GM15510 (cell line): Measurements from ENCODE around the gene WBP2.

Source experiments
- POLR2A ChIP-seq: IDR thresholded peaks from 3 replicates; pipeline ENCODE4 v1.6.1; 2011; ENCODE audit warnings: borderline replicate concordance; ENCODE audit not compliant: insufficient read length; ENCODE audit errors: extremely low read depth

Gene WBP2

GRCh38 chr17:75842963-75843576 is 12.1 kb downstream of the WBP2 start:
- TF ChIP-seq POLR2A = no peak

GRCh38 chr17:75842411-75842810 is 12.7 kb downstream of the WBP2 start:
- TF ChIP-seq POLR2A = no peak

GRCh38 chr17:75840799-75841164 is 14.4 kb downstream of the WBP2 start:
- no peak for TF ChIP-seq POLR2A

GRCh38 chr17:75839942-75840798 is 15.0 kb downstream of the WBP2 start:
- no peak for TF ChIP-seq POLR2A

- TF ChIP-seq POLR2A = no peak
Observed at GRCh38 chr17:75838410-75838809, 16.7 kb downstream of the WBP2 start.

GRCh38 chr17:75837899-75838298 is 17.2 kb downstream of the WBP2 start:
- TF ChIP-seq POLR2A = no peak

GRCh38 chr17:75836605-75837004 is 18.5 kb downstream of the WBP2 start:
- TF ChIP-seq POLR2A = no peak

GRCh38 chr17:75835654-75835987 is 19.5 kb downstream of the WBP2 start:
- no peak for TF ChIP-seq POLR2A

GRCh38 chr17:75834928-75835653 is 20.0 kb downstream of the WBP2 start:
- TF ChIP-seq POLR2A = no peak

GRCh38 chr17:75834279-75834920 is 20.7 kb downstream of the WBP2 start:
- no peak for TF ChIP-seq POLR2A

GRCh38 chr17:75832652-75833400 is 22.3 kb downstream of the WBP2 start:
- no peak for TF ChIP-seq POLR2A

GRCh38 chr17:75832164-75832651 is 22.9 kb downstream of the WBP2 start:
- no peak for TF ChIP-seq POLR2A

- TF ChIP-seq POLR2A = no peak
Observed at GRCh38 chr17:75831032-75831571, 24.0 kb downstream of the WBP2 start.

- TF ChIP-seq POLR2A = no peak
Observed at GRCh38 chr17:75830164-75831031, 24.7 kb downstream of the WBP2 start.

GRCh38 chr17:75829747-75830146 is 25.4 kb downstream of the WBP2 start:
- no peak for TF ChIP-seq POLR2A
